Chondrocyte (in vitro differentiated cells): ENCODE data around the gene SETBP1. TPM values are rescaled to one million over a fixed set of nuclear protein-coding genes. Genes with fewer than 3 reads are reported as not detected.

Source experiments
- DNase-seq: peaks from one replicate; pipeline ENCODE4 v3.0.0; 2021; ENCODE audit warnings: mixed read lengths, low spot score
- H3K27ac Mint-ChIP-seq: one replicate; pipeline ENCODE4 v1.8.0; 2021; ENCODE audit warnings: mild to moderate bottlenecking, moderate library complexity, mixed read lengths; ENCODE audit not compliant: unreplicated experiment
- H3K27me3 Mint-ChIP-seq: 2 replicates; pipeline ENCODE4 v1.8.0; 2021; ENCODE audit warnings: low read depth, mixed read lengths
- H3K36me3 Mint-ChIP-seq: 2 replicates; pipeline ENCODE4 v1.8.0; 2021; ENCODE audit warnings: low read depth, mixed read lengths
- H3K4me1 Mint-ChIP-seq: 2 replicates; pipeline ENCODE4 v1.8.0; 2021; ENCODE audit warnings: low read depth, mild to moderate bottlenecking, mixed read lengths
- H3K4me3 Mint-ChIP-seq: one replicate; pipeline ENCODE4 v1.8.0; 2021; ENCODE audit warnings: mild to moderate bottlenecking, moderate library complexity, mixed read lengths; ENCODE audit not compliant: unreplicated experiment
- H3K9me3 Mint-ChIP-seq: 2 replicates; pipeline ENCODE4 v1.8.0; 2021; ENCODE audit warnings: low read depth, mixed read lengths
- total RNA-seq: library from RNA; stranded (reverse); gene quantifications from 3 replicates; pipeline ENCODE4 v1.2.1, GENCODE V29; 2021
- TF ChIP-seq, protein P1 (sequence below): fragments of 200-600 bp; sonication (generic); IDR thresholded peaks from 2 replicates; pipeline ENCODE4 v1.5.0; 2021; ENCODE audit warnings: antibody characterized with exemption, mild to moderate bottlenecking, moderate library complexity

The SETBP1 gene
- total RNA-seq, 1 donor from 2014 or later, result 29.3 TPM

DNA sequence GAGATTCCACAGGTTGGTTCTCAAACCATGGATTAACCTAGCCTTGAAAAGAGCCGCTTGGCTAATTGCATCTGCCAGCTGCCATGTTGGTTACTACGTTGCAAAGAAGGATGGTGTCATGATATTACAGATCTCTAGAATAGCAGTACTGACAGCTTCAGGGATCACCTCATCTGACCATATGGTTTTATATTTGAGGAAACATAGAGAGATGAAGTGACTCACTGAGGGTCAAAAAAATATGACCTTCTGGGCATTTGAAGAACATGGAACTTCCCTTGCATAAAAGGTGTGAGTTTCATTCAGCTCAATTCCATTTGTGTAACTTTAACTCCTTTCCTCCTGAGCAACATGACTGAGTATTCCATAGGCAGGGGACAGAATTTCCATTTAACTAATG, 242.3 kb downstream of the SETBP1 start:
- H3K27me3 Mint-ChIP-seq, result no peaks in the 10 kb centered on the region
- no peak overlapping the region for H3K27ac Mint-ChIP-seq
- H3K4me1 Mint-ChIP-seq, result peaks cover 41% of the 10 kb centered on the region
- TF ChIP-seq, protein P1, sequence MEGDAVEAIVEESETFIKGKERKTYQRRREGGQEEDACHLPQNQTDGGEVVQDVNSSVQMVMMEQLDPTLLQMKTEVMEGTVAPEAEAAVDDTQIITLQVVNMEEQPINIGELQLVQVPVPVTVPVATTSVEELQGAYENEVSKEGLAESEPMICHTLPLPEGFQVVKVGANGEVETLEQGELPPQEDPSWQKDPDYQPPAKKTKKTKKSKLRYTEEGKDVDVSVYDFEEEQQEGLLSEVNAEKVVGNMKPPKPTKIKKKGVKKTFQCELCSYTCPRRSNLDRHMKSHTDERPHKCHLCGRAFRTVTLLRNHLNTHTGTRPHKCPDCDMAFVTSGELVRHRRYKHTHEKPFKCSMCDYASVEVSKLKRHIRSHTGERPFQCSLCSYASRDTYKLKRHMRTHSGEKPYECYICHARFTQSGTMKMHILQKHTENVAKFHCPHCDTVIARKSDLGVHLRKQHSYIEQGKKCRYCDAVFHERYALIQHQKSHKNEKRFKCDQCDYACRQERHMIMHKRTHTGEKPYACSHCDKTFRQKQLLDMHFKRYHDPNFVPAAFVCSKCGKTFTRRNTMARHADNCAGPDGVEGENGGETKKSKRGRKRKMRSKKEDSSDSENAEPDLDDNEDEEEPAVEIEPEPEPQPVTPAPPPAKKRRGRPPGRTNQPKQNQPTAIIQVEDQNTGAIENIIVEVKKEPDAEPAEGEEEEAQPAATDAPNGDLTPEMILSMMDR, result no peak
- no peaks in the 10 kb centered on the region for H3K9me3 Mint-ChIP-seq
- no peaks in the 10 kb centered on the region for H3K36me3 Mint-ChIP-seq
- DNase-seq, result no peak
- H3K4me3 Mint-ChIP-seq, result no peak overlapping the region

DNA sequence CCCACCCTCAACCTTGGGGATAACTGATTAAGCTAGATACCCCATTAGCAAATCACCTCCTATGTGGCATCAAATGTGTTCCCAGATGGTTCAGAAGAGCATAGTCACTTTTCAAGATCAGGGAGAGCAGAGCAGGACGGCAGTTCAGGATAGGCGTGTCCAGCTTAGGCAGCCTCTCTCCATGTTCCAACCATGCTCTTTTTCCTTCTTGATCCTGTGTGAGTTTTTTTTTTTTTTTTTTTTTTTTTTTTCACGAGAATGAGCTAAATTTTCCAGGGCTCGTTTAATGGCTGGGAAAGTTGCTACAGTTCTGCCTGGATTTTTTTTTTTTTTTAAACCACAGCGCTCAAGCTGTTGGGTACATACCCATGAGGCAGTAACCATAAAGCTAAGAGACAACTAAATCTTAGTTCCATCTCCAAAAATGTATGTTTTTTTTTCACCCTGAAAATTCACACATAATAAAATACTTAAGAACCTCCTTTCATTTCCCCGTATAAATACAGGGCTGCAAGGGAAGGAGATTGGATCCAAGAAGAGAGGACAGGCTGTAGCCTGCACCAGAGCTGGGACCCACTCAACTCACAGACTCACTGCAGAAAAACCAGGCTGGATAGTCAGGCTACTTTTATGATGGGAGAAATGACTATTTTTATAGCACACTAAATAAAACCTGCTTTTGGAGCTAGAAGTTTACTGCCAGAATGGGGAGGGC, 244.3 kb downstream of the SETBP1 start:
- peak overlapping the region; percentile 32 for H3K27ac Mint-ChIP-seq

GRCh38 chr18:44927127-44927849, 246.6 kb downstream of the SETBP1 start:
- Mint-ChIP-seq H3K4me3 (no peak overlapping the region), H3K4me1 (peaks cover 30% of the 10 kb centered on the region), H3K9me3 (peaks cover 19% of the 10 kb centered on the region), H3K27ac (no peak overlapping the region), H3K36me3 (peaks cover 6% of the 10 kb centered on the region), H3K27me3 (no peaks in the 10 kb centered on the region)
- no peak for DNase-seq
- TF ChIP-seq, protein P1, result peak; percentile 10

More for the DNA sequence above, 244.3 kb downstream of the SETBP1 start:
- TF ChIP-seq, protein P1, result no peak
- no peak for DNase-seq
- Mint-ChIP-seq H3K27me3 (no peaks in the 10 kb centered on the region), H3K4me1 (peaks cover 35% of the 10 kb centered on the region), H3K9me3 (peaks cover 1% of the 10 kb centered on the region), H3K36me3 (no peaks in the 10 kb centered on the region), H3K4me3 (no peak overlapping the region)

DNA sequence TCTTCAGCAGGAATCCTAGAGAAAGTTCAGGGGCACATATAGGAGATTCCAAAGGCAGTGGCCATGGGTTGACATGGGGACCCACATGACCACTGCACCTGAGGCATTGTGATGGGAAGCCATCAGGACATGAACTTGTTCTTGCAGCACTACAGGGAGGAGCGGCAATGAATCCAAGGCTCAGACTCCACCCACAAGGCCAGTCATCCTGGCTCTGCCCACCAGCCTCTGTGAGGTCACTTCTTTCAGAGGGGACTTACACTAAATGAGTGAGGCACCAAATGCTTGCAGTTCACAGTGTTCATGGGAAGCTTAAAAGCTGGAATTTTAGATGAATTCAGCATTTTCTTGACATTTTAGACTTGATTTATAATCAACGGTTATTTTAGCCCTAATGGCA, 254.2 kb downstream of the SETBP1 start:
- H3K9me3 Mint-ChIP-seq, result peaks cover 26% of the 10 kb centered on the region
- H3K27ac Mint-ChIP-seq, result no peak overlapping the region
- H3K27me3 Mint-ChIP-seq, result no peaks in the 10 kb centered on the region
- DNase-seq, result no peak
- peaks cover 17% of the 10 kb centered on the region for H3K36me3 Mint-ChIP-seq
- TF ChIP-seq, protein P1, result no peak
- H3K4me1 Mint-ChIP-seq, result peaks cover 9% of the 10 kb centered on the region
- no peak overlapping the region for H3K4me3 Mint-ChIP-seq

DNA sequence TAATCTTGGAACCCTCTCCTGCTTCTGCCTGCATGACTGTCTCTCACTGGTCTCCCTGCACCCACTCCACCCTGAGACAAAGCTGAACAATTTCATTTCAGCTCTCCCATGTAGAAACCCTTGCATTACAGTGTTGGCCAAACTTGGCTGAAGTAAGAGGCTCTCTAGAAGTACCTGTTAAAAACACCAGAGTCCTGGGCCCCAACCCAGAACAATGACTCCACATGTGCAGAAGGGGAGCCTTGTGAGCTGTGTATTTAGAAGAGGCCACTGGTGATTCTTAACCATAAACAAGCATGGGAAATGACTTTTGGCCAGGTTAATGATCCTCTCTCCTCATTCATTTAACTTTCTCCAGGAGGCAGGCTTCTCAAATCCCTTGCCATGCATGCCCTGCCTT, 254.8 kb downstream of the SETBP1 start:
- TF ChIP-seq, protein P1, result no peak
- Mint-ChIP-seq H3K9me3 (peaks cover 21% of the 10 kb centered on the region), H3K4me1 (peaks cover 9% of the 10 kb centered on the region), H3K27me3 (no peaks in the 10 kb centered on the region), H3K27ac (no peak overlapping the region), H3K36me3 (peaks cover 17% of the 10 kb centered on the region), H3K4me3 (no peak overlapping the region)
- DNase-seq, result no peak
